ENCODE measurements around the gene ATP8A1.

GRCh38 chr4:42395595-42395994, 261.3 kb downstream of the ATP8A1 start:
- TF ChIP-seq POLR2AphosphoS5 (IDR thresholded peaks at IDR 0.05; ENCODE audit: low read depth, low read length) (no peak), CTCF (IDR thresholded peaks at IDR 0.05) (no peak)
